Esophagus muscularis mucosa (tissue), 4 donors: ENCODE results near the gene PDE8A. TPM values are rescaled to one million over a fixed set of nuclear protein-coding genes. Genes with fewer than 3 reads are reported as not detected.

ENCODE experiments used
- DNase-seq: peaks from one replicate; pipeline ENCODE4 v3.0.0-alpha.2; 2017; ENCODE audit errors: extremely low spot score
- H3K27ac ChIP-seq, 4 donors: fragments of 200-600 bp; sonication (generic); replicated peaks in 1 of 4; 1 replicate in 3 of 4; 2 replicates in 1 of 4; pipeline ENCODE4 v1.5.1; 2016 to 2019; ENCODE audit warnings: mild to moderate bottlenecking in 1 of 4
- H3K27me3 ChIP-seq, 4 donors: fragments of 200-600 bp; sonication (generic); one replicate each; pipeline versions ENCODE4 v1.5.1 to v1.6.0; 2016 to 2019
- H3K36me3 ChIP-seq, 4 donors: fragments of 200-600 bp; sonication (generic); one replicate each; pipeline ENCODE4 v1.5.1; 2016 to 2019
- H3K4me1 ChIP-seq, 4 donors: fragments of 200-600 bp; sonication (generic); one replicate each; pipeline ENCODE4 v1.5.1; 2016 to 2019
- H3K4me3 ChIP-seq, 4 donors: fragments of 200-600 bp; sonication (generic); 1 replicate in 2 of 4; 2 replicates in 2 of 4; pipeline ENCODE4 v1.5.1; 2016 to 2019; ENCODE audit warnings: mild to moderate bottlenecking in 4 of 4, moderate library complexity in 1 of 4
- H3K9me3 ChIP-seq, 4 donors: fragments of 200-600 bp; sonication (generic); 1 replicate in 3 of 4; 2 replicates in 1 of 4; pipeline ENCODE4 v1.5.1; 2016 to 2019
- EP300 ChIP-seq: sonication (generic); formaldehyde crosslinking; IDR thresholded peaks from one replicate; pipeline ENCODE4 v1.6.1; 2017; ENCODE audit warnings: antibody characterized with exemption
- POLR2A ChIP-seq: fragments of 450-650 bp; IDR thresholded peaks from one replicate; pipeline ENCODE4 v1.6.1; 2017; ENCODE audit warnings: antibody characterized with exemption, moderate library complexity, mild to moderate bottlenecking, low read depth
- POLR2AphosphoS5 ChIP-seq, 2 donors: sonication (generic); formaldehyde crosslinking; IDR thresholded peaks; one replicate each; pipeline ENCODE4 v1.6.1; 2017; ENCODE audit warnings: antibody characterized with exemption in 2 of 2
- WGBS: methylation state at CpG from one replicate; pipeline ENCODE4 v1.1.5; 2018; 5-methylcytosine and 5-hydroxymethylcytosine counted together
- intact Hi-C: fragments of 100-400 bp; cut with DNase I; formaldehyde crosslinking; loops from one replicate; pipeline ENCODE4 v1.15.1; 2023
- total RNA-seq, 4 donors: library from RNA; depleted of rRNA; stranded (reverse); fragments of >200 nt; gene quantifications; one replicate each; pipeline versions ENCODE4 v1.1.0 to v1.2.1, GENCODE V29; 2016
- TF ChIP-seq, protein P1 (sequence below), 3 experiments: fragments of 200-600 bp in 2 of 3; fragments of 450-650 bp in 1 of 3; sonication (generic) in 2 of 3; IDR thresholded peaks; one replicate each; pipeline ENCODE4 v1.5.1; 2017 to 2019; ENCODE audit warnings: antibody characterized with exemption in 3 of 3, mild to moderate bottlenecking in 2 of 3, moderate library complexity in 1 of 3

Gene PDE8A
- total RNA-seq, 4 donors from 2014 or later: 31.6 to 36.1 (median 32.5) TPM

DNA sequence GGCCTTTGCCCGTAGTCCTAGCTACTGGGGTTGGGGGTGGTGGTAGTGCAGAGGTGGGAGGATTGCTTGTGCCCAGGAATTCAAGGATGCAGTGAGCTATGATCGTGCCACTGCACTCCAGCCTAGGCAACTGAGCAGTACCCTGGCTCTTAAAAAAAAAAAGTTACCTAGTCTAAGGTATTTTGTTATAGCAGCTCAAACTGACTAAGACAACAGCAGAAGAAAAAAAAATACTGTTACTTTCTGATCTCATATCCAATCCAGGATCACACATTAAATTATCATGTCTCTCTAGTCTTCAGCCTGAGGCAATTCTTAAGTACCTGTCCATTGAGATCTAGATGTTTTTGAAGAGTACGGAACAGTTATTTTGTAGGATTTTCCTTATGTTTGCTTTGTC, 39.8 kb downstream of the PDE8A start:
- no peak overlapping the region for H3K4me3 ChIP-seq
- peaks cover 20 to 52% (median 38%) of the 10 kb centered on the region in 4 donors for H3K4me1 ChIP-seq
- H3K27me3 ChIP-seq: no peaks in the 10 kb centered on the region
- DNase-seq: no peak
- H3K9me3 ChIP-seq: no peaks in the 10 kb centered on the region
- H3K36me3 ChIP-seq: no peaks in the 10 kb centered on the region
- no peak for TF ChIP-seq POLR2AphosphoS5 (IDR thresholded peaks at IDR 0.05)
- TF ChIP-seq POLR2A: no peak
- no peak for TF ChIP-seq EP300
- TF ChIP-seq, protein P1, sequence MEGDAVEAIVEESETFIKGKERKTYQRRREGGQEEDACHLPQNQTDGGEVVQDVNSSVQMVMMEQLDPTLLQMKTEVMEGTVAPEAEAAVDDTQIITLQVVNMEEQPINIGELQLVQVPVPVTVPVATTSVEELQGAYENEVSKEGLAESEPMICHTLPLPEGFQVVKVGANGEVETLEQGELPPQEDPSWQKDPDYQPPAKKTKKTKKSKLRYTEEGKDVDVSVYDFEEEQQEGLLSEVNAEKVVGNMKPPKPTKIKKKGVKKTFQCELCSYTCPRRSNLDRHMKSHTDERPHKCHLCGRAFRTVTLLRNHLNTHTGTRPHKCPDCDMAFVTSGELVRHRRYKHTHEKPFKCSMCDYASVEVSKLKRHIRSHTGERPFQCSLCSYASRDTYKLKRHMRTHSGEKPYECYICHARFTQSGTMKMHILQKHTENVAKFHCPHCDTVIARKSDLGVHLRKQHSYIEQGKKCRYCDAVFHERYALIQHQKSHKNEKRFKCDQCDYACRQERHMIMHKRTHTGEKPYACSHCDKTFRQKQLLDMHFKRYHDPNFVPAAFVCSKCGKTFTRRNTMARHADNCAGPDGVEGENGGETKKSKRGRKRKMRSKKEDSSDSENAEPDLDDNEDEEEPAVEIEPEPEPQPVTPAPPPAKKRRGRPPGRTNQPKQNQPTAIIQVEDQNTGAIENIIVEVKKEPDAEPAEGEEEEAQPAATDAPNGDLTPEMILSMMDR (IDR thresholded peaks at IDR 0.05): no peak
- 94% methylated on average over 3 of the region's 3 CpGs for WGBS
- intact Hi-C loops: no loop called here
- no peak overlapping the region for H3K27ac ChIP-seq

DNA sequence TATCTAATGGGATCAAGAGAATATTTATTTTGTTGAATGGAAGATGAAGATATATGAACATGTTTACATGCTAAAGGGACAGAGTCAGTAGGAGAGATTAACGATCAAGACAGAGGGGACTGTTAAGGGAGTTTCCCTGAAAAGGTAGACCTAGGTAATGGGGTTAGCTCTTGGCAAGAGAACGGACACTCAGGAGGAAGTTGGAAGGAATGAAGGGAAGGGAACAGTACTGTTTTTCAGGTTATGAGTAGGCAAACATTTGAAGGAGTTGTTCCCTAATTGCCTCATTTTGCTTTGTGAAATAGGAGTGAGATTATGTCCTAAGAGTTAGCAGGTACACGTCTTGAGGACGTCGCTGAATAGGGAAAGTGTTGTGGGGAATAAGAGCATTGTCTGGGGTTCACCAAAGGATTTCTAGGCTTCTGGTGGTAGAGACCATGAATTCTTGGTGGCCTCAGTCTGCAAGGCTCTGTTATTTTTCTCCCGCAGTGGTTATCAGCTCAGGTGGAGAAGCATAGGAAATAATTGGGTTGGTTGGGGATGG, 41.3 kb downstream of the PDE8A start:
- Histone ChIP-seq H3K27ac (no peak overlapping the region), H3K36me3 (no peaks in the 10 kb centered on the region), H3K27me3 (no peaks in the 10 kb centered on the region), H3K4me1 (peaks cover 31 to 60% (median 49%) of the 10 kb centered on the region in 4 donors), H3K4me3 (no peak overlapping the region), H3K9me3 (no peaks in the 10 kb centered on the region)
- DNase-seq: no peak
- WGBS: 90% methylated on average over 6 of the region's 6 CpGs
- TF ChIP-seq POLR2A (no peak), POLR2AphosphoS5 (IDR thresholded peaks at IDR 0.05) (no peak), EP300 (no peak)
- TF ChIP-seq, protein P1 (IDR thresholded peaks at IDR 0.05): no peak
- intact Hi-C loops: no loop called here

DNA sequence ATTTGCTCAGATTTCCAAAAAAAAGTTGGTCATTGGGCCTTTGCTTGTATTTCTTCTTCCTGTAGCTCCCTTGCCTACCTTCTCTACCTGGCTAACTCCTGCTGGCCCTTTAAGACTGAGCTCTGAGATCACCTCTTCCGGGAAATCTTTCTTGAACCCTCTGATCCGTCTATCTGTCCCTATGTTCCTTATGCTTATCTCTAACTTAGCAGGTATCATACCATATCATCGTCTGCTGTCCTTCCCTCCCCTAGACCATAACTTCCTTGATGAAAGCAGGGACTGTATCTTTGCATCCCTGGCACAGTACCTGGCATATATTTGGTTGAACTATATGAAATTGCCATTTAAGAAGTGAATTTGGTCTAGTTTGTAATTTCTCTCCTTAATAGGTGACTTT, 42.3 kb downstream of the PDE8A start:
- no peak for DNase-seq
- no peaks in the 10 kb centered on the region for H3K27me3 ChIP-seq
- intact Hi-C loops: no loop called here
- no peaks in the 10 kb centered on the region for H3K36me3 ChIP-seq
- no peaks in the 10 kb centered on the region for H3K9me3 ChIP-seq
- H3K27ac ChIP-seq: no peak overlapping the region
- TF ChIP-seq, protein P1 (IDR thresholded peaks at IDR 0.05): no peak
- TF ChIP-seq POLR2AphosphoS5 (IDR thresholded peaks at IDR 0.05): no peak
- TF ChIP-seq EP300: no peak
- no peak for TF ChIP-seq POLR2A
- peaks cover 31 to 70% (median 55%) of the 10 kb centered on the region in 4 donors for H3K4me1 ChIP-seq
- no peak overlapping the region for H3K4me3 ChIP-seq
- 90% methylated on average over 3 of the region's 3 CpGs for WGBS

DNA sequence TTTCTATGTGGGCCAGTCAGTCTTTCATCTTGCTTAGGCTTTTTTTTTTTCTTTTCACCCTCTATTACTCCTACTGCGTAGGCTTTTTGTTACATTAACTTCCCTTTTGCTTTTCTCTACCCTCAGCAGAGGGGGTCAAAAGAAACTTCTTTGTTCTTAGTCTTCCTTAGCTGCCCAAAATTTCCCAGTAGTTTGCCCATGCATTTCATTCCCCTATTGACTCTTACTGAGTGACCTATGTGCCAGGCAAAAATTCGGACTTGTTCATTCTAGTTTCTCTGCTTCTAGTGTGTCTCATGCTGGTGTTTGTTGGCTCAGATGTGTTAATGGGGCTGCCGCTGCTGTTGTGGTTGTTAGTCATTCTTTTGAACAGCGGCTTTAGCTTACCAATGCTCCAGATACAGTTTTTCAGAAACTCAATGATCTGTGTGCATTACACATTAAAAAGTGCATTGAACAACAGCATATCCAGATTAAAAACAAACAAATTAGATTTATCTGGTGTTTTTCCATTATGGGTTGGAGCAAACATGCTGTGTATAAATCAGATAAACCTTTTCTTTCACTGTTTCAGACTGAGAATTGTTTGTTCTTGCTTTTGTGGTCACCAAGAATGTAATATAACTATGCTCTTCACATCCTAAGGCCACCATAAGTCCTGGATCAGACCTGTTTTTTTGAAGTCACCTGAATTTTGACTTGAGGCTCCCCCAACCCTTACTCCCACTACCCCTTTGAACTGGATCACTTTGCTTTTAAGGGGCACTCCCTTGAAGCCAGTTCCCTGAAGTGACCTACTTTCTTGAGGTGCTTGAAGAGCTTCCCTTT, 43.1 kb downstream of the PDE8A start:
- Histone ChIP-seq H3K4me1 (peaks cover 31 to 70% (median 56%) of the 10 kb centered on the region in 4 donors), H3K27ac (no peak overlapping the region), H3K9me3 (no peaks in the 10 kb centered on the region), H3K4me3 (no peak overlapping the region), H3K27me3 (no peaks in the 10 kb centered on the region), H3K36me3 (no peaks in the 10 kb centered on the region)
- DNase-seq: no peak
- TF ChIP-seq POLR2A (no peak), POLR2AphosphoS5 (IDR thresholded peaks at IDR 0.05) (no peak)
- 78% methylated on average over 4 of the region's 4 CpGs for WGBS
- intact Hi-C loops: no loop called here

DNA sequence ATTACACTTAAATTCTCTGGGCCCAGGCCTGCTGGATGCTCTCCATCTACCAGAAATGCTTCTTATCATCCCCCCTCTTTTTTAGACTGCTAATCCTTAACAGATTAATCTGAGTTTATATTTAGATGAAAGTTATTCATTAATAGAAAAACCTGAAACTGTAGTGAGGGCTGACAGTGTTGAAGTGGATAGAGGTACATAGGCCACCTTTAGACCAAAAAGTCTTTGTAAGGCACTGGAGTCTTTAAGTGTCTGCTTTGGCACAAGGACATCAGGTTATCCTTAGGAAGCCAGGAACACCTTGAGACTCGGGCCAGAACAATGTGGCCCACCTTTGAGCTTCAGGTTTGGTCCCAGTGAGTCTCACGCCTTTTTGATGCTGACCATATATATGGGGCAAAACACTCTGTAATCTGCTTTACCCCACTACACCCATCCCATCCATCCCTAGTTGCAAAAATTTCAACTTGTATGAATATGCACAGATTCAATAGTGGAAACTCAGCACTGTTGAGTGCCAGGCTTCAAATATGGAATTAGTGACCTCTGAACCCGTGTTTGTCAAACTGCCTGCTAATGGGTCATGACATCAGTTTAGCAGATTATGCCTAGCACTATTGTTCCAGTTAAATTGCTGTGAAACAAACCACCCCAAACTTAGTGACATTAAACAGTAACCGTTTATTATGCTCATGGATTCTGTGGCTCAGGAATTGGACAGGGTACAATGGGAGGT, 44.0 kb downstream of the PDE8A start:
- H3K4me1 ChIP-seq: peaks cover 39 to 74% (median 62%) of the 10 kb centered on the region in 4 donors
- peak overlapping the region in 1 of 4 donors; percentile 35 for H3K27ac ChIP-seq
- H3K36me3 ChIP-seq: no peaks in the 10 kb centered on the region
- 88% methylated on average over 4 of the region's 4 CpGs for WGBS
- intact Hi-C loops: no loop called here
- TF ChIP-seq, protein P1 (IDR thresholded peaks at IDR 0.05): no peak
- TF ChIP-seq POLR2AphosphoS5 (IDR thresholded peaks at IDR 0.05): no peak
- no peak for TF ChIP-seq EP300
- TF ChIP-seq POLR2A: no peak
- H3K4me3 ChIP-seq: no peak overlapping the region
- no peaks in the 10 kb centered on the region for H3K9me3 ChIP-seq
- no peak for DNase-seq
- H3K27me3 ChIP-seq: no peaks in the 10 kb centered on the region
